Measurements from ENCODE around the gene APRT.

- TF ChIP-seq, protein P1, sequence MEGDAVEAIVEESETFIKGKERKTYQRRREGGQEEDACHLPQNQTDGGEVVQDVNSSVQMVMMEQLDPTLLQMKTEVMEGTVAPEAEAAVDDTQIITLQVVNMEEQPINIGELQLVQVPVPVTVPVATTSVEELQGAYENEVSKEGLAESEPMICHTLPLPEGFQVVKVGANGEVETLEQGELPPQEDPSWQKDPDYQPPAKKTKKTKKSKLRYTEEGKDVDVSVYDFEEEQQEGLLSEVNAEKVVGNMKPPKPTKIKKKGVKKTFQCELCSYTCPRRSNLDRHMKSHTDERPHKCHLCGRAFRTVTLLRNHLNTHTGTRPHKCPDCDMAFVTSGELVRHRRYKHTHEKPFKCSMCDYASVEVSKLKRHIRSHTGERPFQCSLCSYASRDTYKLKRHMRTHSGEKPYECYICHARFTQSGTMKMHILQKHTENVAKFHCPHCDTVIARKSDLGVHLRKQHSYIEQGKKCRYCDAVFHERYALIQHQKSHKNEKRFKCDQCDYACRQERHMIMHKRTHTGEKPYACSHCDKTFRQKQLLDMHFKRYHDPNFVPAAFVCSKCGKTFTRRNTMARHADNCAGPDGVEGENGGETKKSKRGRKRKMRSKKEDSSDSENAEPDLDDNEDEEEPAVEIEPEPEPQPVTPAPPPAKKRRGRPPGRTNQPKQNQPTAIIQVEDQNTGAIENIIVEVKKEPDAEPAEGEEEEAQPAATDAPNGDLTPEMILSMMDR (IDR thresholded peaks at IDR 0.05; ENCODE audit: low read length), result no peak
- TF ChIP-seq EZH2 (IDR thresholded peaks at IDR 0.05; ENCODE audit: borderline replicate concordance, low read length), result no peak
Observed at GRCh38 chr16:88811769-88812512, at the start of gene APRT.

Measured in OCI-LY1 (cell line).